Activated effector memory CD4-positive, alpha-beta T cell treated with Interleukin-2 at 50 U/mL for 16 hours (primary cell): ENCODE data around the gene C1RL.

Experiments used
- DNase-seq: peaks from one replicate; pipeline ENCODE4 v3.0.0-alpha.2; 2020

Gene C1RL, protein sequence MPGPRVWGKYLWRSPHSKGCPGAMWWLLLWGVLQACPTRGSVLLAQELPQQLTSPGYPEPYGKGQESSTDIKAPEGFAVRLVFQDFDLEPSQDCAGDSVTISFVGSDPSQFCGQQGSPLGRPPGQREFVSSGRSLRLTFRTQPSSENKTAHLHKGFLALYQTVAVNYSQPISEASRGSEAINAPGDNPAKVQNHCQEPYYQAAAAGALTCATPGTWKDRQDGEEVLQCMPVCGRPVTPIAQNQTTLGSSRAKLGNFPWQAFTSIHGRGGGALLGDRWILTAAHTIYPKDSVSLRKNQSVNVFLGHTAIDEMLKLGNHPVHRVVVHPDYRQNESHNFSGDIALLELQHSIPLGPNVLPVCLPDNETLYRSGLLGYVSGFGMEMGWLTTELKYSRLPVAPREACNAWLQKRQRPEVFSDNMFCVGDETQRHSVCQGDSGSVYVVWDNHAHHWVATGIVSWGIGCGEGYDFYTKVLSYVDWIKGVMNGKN

DNA sequence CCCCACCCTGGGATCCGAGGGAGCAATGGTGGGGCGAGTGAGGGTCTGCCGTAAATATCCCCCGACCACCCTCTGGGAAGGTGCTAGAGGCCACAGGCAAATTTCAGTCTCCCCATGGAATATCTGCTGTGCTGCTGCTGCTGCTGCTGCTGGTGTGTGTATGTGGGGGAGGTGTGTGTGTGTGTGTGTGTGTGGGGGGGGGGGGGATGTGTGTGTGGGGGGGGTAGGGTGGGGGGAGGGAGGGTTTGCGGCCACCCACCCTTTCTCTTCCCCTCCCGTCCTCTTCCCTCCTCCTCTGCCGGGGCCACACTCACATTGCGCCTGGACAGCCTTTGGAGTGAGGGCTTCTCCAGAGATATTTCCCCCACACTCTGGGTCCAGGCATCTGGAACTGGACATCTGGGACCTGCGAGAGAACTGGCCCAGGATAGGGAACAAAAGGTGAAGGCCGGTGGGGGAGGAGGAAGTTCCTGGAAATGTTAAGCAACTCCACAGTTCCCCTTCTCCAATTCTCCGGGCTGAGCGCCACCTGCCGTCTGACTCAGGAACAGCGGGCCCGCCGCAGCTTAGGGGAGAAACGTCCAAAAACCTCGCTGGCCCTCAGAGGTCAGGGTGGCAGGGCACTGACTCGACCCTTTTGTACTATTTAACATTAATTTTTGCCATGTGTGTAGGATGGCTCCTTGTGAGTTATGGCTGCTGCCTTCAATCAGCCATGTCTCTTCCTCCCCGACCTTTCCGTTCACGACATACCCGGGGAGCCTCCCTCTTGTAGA, at the start of gene C1RL:
Gene C1RL, minus strand, starts transcription at position 419 of the 776 bp plus-strand sequence. Its CDS starts 34 bp downstream, at position 385.
- peak; percentile 70 for DNase-seq

DNA sequence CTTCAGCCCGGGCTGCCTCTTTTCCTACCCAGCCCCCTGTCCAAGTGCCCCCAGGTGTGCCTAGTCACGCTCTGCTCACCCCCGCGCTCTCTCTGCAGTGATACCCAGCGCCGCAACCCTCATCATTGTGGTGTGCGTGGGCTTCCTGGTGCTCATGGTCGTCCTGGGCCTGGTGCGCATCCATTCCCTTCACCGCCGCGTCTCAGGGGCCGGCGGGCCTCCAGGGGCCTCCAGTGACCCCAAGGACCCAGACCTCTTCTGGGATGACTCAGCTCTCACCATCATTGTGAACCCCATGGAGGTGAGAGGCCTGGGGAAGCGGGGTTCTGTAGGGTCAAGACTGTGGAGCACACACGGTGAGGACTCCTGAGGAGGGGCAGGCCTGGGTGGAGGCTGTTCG, 48.4 kb upstream of the C1RL start:
- DNase-seq, result no peak

- no peak for DNase-seq
These were observed 47.5 kb upstream of the C1RL start for GRCh38 chr12:7156259-7157197.

DNA sequence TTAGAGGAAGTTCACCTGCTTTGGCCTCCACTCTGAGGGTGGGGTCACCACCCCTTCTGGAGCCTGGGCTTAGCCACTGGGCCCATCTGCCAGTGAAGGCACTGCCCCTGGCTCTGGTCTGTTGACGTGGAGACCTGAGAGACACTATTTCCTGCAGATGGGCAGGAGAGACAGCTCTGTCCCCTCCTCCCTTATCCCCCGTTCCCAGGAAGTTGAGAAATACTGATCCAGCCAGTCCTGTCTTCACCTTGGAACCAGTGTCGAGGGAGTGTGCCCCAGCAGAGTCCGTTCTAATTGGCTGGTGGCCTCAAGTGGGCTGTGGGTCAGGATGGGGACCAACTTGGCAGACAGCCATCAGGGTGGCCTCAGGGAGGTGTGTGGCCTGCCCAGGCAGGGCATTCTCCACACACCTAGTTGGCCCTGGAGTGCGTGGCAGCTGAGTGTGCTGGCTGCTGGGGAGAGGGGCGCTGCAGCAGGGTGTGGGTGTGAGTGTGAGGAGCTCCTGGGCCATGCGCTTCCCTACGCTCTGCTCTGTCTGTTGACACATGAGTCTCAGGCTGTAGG, 46.5 kb upstream of the C1RL start:
- DNase-seq, result no peak

GRCh38 chr12:7154901-7155470, 46.0 kb upstream of the C1RL start:
- DNase-seq, result no peak

- DNase-seq, result no peak
These were observed 45.0 kb upstream of the C1RL start for GRCh38 chr12:7154042-7154441.

- no peak for DNase-seq
These were observed 43.8 kb upstream of the C1RL start for GRCh38 chr12:7152818-7153217.

GRCh38 chr12:7151532-7151931, 42.5 kb upstream of the C1RL start:
- no peak for DNase-seq

DNA sequence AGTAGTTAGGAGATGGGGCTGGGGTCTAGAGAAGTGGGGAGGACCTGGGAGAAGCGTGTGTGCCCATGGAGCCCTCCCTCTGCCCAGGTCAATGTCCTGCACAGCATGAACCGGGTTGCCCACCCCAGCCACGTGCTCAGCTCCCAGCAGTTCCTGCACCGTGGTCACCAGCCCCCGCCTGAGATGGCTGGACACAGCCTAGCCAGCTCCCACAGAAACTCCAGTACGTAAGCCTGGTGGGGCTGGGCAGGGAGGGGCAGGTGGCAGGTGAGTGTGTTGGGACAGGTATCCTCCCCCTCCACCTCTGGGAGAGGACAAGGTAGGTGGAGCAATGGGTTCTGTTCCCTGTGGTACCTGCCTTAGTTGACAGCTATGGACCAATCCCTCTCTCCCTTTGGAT, 41.8 kb upstream of the C1RL start:
- no peak for DNase-seq

DNA sequence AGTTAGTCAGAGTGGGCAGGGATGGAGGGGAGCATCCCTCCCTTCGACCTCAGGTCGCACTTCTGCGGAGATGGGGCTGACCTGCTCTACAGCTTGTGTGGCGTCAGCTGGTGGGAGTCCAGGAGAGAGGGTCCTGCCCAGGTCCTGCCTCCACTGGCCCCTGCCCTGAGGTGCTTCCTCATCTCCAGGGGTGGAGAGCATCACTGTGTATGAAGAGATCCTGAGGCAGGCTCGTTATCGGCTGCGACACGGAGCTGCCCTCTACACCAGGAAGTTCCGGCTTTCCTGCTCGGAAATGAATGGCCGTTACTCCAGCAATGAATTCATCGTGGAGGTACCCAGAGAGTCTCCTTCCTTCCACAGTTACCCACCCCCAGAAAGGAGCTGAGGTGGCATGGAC, 41.3 kb upstream of the C1RL start:
- no peak for DNase-seq

DNA sequence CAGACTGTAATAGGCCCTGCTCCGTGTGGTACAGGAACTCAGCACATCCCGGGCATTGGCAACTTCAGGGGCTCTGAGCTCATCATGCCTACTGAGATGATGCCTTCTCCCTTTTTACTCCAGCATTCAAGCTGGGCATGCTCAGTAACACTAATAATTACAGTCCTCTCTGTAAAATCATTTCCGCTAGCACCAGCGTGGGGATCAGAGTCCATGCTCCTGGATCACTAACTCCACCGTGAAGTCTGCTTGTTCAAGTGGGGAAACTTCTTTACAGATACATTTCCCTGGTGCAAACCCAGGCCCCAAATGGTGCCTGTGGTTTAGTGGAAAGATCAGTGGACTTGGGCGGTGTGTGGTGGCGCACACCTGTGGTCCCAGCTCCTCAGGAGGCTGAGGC, 37.9 kb upstream of the C1RL start:
- no peak for DNase-seq

DNA sequence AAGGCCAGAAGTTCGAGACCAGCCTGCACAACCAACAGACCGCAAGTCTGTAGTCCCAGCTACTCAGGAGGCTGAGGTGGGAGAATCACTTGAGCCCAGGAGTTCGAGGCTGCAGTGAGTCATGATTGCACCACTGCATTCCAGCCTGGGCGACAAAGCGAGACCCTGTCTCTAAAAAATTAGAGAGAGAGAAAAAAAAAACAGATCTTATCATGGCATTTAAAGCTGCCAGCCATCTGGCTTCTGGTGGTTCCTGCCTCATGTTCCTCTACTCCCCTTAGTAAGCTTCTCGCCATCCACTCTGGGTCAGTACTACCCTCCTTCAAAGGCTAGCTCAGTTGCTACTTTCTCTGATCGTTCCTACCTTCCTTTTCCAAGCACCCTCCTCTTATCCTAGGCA, 37.2 kb upstream of the C1RL start:
- no peak for DNase-seq

DNA sequence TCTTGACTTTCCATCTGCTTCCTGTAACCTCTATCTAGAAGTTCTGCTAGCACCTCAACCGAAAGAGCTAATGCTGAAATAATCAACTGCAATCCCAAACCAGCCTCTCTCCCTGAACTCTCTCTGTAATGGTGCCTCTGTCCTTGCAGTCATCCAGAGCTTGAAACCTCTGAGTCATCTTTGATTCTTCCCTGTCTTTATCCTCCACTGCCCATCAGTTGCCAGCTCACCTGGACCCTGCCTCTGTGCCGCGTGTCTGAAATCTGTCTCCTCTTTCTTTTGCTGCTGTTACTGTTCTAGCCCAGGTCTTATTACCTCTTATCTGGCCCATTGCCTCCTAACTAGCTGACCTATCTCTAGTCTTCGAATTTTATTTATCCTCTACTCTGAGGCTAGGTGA, 36.7 kb upstream of the C1RL start:
- DNase-seq, result no peak

- DNase-seq, result no peak
These were observed 35.6 kb upstream of the C1RL start for GRCh38 chr12:7144414-7145120.

DNA sequence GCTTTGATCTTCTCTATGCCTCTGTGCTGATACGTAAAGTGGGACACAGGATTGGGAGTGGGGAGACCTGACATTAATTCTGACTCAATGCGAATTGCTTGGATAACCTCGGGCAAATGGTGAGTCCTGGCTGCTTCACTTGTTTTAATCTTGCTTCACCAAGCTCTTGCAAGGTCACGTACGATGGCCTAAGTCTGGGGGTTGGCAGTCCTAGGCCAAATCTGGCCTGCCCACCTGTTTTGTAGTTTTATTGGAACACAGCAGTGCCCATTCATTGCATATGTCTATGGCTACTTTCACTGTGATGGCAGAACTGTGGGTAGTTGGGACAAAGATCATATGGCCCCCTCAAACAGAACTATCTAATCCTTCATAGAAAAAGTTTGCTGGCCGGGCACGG, 34.5 kb upstream of the C1RL start:
- no peak for DNase-seq

- no peak for DNase-seq
These were observed 33.9 kb upstream of the C1RL start for GRCh38 chr12:7142809-7143465.

DNA sequence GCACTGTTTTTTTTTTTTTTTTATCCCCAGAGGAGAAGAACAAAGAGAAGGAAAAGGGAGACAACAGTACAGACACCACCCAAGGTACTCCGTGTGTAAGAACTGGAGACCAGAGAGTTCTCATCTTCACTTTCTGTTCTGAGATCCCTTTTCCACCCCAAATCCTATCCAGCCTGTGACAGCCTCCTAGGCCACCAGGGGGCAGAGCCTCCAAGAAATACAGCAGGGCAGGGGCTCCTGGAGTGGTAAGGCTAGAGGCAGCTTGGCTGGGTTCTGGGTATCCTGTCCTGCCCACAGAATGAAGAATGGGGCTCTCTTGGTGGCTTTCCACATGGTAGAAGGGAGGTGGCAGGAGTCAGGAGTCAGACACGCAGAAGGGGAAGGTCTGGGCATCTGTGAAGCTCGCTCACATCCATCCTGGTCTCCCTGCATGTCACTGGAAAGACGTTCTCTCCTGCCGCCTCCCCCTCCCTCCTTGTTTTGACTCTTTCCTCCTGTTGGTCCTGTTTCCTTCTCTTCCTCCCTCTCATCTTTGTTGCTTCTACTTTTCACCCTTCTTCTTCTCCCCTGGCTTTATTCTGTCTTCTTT, 33.1 kb upstream of the C1RL start:
- DNase-seq, result peak; percentile 12

DNA sequence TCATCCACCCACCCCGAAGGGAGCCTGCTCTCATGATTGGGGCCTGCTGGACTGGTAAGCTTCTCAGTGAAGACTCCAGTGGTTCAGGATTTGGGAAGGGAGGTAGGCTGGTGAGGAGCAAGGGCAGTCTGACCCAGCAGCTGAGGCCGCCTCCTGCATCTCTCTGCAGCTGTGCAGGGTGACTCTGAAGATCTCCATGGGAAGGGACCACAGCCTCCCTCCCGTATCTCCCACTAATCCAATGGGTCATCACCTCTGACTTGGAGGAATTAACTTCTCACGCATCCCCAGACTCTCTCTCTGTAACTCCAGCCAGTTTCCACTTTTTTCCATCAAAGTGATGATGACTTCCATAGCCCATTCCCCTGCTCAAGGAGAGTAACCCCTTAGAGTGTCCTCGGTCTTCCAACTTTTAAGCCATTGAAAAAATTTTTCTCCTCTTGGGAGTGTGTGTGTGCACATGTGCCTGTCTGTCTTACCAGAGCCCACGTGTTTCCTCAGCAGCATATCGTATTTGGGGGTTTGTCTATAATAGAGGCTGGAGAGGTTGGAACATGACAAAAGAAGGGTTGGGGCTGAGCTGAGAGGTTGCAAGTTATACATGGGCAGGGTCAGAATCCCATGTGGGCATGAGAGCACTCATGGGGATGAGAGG, 32.5 kb upstream of the C1RL start:
- DNase-seq, result no peak

DNA sequence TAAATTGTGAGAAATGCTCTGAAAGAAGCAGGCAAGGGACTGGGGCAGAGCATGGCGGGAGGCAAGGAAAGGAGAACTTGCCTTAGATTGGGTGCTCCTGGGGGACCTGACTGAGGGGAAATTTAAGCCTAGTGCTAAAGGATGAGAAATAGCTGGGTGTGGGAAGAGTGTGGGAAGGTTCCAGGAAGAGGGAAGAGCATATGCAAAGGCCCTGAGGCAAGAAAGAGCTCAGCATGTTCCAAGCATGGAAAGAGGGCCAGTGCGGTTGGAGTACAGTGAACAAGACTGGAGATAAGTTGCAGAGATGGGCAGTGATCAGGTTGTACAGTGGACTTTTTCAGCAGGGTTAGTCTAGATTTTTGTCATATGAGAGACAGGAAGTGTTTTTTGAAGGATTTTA, 30.2 kb upstream of the C1RL start:
- DNase-seq, result no peak

- no peak for DNase-seq
These were observed 28.9 kb upstream of the C1RL start for GRCh38 chr12:7137908-7138307.
